Activated CD4-positive, alpha-beta T cell treated with anti-CD3 and anti-CD28 coated beads for 4 hours (primary cell): Measurements from ENCODE around the gene SURF2.
"Not testable (repeated sequence)": the region's sequence is repeated elsewhere in the genome, so short reads cannot be mapped to it uniquely, and the experiment has no call there.

Source experiments
- DNase-seq, 2 donors: peaks; one replicate each; pipeline ENCODE4 v3.0.0-alpha.2; 2020

Gene SURF2

GRCh38 chr9:133379153-133380086 lies 23.1 kb downstream of the SURF2 start:
- DNase-seq: no peak

- no peak for DNase-seq
These were observed 24.4 kb downstream of the SURF2 start for GRCh38 chr9:133380734-133381133.

- DNase-seq: no peak
These were observed 26.3 kb downstream of the SURF2 start for GRCh38 chr9:133382507-133383141.

GRCh38 chr9:133383438-133383837 lies 27.1 kb downstream of the SURF2 start:
- no peak for DNase-seq

GRCh38 chr9:133384736-133385321 lies 28.5 kb downstream of the SURF2 start:
- no peak for DNase-seq

GRCh38 chr9:133385452-133385851 lies 29.1 kb downstream of the SURF2 start:
- DNase-seq: no peak

GRCh38 chr9:133386338-133386737 lies 30.0 kb downstream of the SURF2 start:
- no peak for DNase-seq

GRCh38 chr9:133387680-133388079 lies 31.3 kb downstream of the SURF2 start:
- DNase-seq: no peak

- no peak for DNase-seq
These were observed 32.7 kb downstream of the SURF2 start for GRCh38 chr9:133389025-133389557.

GRCh38 chr9:133389562-133389961 lies 33.2 kb downstream of the SURF2 start:
- no peak for DNase-seq

- no peak for DNase-seq
These were observed 34.4 kb downstream of the SURF2 start for GRCh38 chr9:133390713-133391112.

- DNase-seq: not testable (repeated sequence)
These were observed 35.1 kb downstream of the SURF2 start for GRCh38 chr9:133391449-133391848.

GRCh38 chr9:133392308-133392707 lies 36.0 kb downstream of the SURF2 start:
- not testable (repeated sequence) for DNase-seq

GRCh38 chr9:133393399-133393798 lies 37.0 kb downstream of the SURF2 start:
- DNase-seq: no peak

- DNase-seq: no peak
These were observed 38.4 kb downstream of the SURF2 start for GRCh38 chr9:133394687-133395271.

- no peak for DNase-seq
These were observed 40.6 kb downstream of the SURF2 start for GRCh38 chr9:133396952-133397351.

- no peak for DNase-seq
These were observed 41.0 kb downstream of the SURF2 start for GRCh38 chr9:133397370-133397769.

GRCh38 chr9:133397895-133398294 lies 41.5 kb downstream of the SURF2 start:
- DNase-seq: no peak

- DNase-seq: no peak
These were observed 43.9 kb downstream of the SURF2 start for GRCh38 chr9:133400292-133400691.

- no peak for DNase-seq
These were observed 45.2 kb downstream of the SURF2 start for GRCh38 chr9:133401588-133401987.

GRCh38 chr9:133402689-133403088 lies 46.3 kb downstream of the SURF2 start:
- DNase-seq: no peak

GRCh38 chr9:133403766-133404453 lies 47.6 kb downstream of the SURF2 start:
- peak; percentile 59 to 66 for DNase-seq
